Measurements from ENCODE around the gene HMGA1.
A peak's percentile ranks its signal among the peaks of the same experiment; 100 is the strongest.
"Not testable (repeated sequence)": the region's sequence is repeated elsewhere in the genome, so short reads cannot be mapped to it uniquely, and the experiment has no call there.

Gene HMGA1

DNA sequence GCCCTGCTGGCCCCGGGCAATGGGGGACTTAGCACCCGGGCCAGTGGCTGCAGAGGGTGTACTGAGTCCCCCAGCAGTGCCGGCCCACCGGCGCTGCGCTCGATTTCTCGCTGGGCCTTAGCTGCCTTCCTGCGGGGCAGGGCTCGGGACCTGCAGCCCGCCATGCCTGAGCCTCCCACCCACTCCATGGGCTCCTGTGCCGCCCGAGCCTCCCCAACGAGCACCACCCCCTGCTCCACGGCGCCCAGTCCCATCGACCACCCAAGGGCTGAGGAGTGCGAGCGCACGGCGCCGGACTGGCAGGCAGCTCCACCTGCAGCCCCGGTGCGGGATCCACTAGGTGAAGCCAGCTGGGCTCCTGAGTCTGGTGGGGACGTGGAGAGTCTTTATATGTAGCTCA is 32.5 kb downstream of the HMGA1 start:
- not testable (repeated sequence) for DNase-seq

DNA sequence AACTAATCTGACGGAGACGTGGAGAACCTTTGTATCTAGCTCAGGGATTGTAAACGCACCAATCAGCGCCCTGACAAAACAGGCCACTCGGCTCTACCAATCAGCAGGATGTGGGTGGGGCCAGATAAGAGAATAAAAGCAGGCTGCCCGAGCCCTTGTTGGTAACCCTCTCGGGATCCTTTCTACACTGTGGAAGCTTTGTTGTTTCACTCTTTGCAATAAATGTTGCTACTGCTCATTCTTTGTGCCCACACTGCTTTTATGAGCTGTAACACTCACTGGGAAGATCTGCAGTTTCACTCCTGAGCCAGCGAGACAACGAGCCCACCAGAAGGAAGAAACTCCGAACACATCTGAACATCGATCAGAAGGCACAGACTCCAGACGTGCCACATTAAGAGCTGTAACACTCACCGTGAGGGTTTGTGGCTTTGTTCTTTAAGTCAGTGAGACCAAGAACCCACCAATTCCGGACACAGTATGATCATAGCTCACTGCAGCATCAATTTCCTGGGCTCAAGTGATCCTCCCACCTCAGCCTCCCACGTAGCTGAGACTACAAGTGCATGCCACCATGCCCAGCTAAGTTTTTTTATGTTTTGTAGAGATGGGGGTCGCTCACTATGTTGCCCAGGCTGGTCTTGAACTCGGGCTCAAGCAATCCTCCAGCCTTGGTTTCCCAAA is 33.1 kb downstream of the HMGA1 start:
- not testable (repeated sequence) for DNase-seq

DNA sequence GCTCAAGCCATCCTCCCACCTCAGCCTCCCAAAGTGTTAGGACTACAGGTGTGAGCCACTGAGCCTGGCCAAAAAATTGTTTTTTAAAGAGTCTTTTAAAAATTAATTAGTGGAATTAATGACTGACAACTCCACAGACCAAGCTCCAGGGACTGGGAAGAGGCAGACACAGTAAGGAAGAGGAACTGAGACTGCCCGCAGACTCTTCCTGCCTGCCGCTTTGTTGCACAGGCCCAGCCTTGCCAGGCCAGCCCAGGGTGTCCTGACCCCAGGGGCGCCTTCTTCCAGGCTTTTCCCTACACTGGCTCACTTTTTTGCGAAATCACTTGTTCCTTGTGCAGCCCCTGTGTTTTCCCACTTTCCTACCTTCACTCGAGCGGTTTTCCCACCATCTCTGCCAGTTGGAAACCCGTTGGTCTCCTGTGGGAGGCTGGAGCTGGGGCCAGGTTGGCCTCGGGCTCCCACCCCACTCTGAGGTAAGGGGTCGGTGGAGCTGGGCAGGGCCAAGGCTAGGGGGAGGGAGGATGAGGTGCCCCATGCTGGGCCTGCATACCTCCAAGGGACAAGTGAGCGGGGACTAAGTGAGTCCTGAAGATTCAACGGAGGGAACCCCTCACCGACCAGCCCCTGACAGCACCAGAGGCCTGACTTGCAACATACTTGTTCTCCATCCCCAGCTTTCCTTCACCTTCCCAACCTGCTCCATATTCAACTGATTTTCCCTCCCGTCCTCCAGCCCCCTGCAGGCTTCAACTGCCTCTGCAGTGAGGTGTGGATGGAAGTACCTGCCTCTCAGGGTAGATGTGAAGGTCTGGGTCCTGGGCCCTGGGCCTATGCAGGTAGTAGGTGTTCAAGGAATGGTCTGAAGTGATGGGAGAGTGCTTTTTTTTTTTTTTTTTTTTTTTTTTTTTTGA is 35.6 kb downstream of the HMGA1 start:
- DNase-seq = no peak

DNA sequence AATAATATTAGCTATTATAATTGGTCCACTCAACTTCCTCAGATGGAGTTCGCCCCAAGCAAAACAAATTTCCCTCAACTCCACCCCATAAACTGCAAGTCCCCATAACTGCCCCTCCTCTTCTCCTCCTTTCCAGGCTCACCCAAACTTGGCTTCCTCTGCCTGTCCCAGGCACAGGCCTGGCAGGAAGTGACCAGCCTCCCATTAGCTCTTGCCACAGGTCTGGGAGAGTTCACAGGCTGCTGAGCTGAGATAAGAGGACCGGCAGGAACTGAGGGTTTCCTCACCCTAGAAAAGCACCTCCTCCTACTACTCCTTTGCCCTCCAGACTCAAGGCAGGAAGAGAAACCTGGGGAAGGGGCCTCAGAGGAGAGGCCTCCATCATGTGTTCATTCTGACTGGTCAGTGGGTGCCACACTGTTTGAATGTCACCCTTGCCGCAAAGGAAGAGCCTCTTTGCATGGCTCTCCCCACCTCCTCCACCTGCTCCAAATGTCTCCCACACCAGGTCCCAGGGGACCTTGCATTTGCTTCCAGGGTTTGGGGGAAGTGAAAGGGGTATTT is 36.7 kb downstream of the HMGA1 start:
- no peak for DNase-seq

DNA sequence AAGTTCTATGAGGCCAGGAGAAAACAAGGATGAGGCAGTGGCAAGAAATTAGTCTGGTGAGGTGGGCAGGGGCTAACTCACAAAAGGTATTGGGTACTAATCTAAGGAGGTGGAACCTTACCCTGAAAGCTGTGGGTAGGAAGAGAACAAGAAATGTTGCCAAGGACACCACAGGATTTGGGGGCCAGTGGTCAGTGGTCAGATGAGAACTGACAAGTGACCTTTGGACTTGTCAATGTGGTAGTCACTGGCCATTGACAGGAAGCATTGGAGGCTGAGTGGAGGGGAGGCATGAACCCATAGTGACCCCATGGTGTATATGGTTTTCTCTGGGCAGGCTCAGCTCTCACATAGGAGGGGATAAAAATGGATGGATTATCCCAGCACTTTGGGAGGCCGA is 37.5 kb downstream of the HMGA1 start:
- DNase-seq = no peak

DNA sequence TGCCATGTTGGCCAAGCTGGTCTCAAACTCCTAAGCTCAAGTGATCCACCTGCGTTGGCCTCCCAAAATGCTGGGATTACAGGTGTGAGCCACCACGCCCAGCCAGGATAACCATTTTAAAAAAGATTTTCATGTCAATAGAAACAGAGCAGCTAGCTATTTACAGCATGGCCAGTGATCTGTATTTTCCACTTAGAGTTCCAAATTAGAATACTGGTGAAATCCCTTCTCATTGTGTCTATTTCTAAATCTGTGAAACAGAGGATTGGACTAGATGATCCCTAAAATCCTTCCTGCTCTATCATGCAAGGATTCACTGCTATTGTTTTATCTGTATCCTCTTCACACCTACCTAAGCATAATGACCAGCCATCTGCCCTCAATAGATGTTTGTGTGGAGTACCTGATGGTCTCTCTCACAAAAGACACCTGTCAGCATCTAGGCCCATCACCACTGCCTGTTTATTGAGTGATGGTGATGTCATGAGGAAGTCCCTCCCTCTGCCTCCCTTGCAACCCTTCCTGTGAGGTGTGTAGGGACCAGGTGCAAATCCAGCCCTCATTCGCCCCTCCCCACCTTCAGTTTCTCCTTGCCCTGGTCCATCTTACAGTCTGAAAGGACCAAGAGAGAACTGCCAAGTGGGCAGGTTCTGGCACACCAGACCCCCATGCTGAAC is 38.6 kb downstream of the HMGA1 start:
- DNase-seq = no peak

DNA sequence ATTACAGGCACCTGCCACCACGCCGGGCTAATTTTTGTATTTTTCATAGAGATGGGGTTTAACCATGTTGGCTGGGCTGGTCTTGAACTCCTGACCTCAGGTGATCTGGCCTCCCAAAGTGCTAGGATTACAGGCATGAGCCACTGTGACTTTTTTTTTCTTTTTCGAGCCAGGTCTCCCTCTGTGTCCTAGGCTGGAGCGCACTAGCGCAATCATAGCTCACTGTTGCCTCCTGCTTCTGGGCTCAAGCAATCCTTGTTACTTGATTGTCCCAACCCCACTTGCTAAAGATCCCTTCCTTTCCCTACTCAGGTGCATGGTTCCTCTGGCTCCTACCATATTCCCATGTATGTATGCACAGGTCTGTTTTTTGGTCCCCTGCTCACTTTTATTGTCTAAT is 39.5 kb downstream of the HMGA1 start:
- no peak for DNase-seq

DNA sequence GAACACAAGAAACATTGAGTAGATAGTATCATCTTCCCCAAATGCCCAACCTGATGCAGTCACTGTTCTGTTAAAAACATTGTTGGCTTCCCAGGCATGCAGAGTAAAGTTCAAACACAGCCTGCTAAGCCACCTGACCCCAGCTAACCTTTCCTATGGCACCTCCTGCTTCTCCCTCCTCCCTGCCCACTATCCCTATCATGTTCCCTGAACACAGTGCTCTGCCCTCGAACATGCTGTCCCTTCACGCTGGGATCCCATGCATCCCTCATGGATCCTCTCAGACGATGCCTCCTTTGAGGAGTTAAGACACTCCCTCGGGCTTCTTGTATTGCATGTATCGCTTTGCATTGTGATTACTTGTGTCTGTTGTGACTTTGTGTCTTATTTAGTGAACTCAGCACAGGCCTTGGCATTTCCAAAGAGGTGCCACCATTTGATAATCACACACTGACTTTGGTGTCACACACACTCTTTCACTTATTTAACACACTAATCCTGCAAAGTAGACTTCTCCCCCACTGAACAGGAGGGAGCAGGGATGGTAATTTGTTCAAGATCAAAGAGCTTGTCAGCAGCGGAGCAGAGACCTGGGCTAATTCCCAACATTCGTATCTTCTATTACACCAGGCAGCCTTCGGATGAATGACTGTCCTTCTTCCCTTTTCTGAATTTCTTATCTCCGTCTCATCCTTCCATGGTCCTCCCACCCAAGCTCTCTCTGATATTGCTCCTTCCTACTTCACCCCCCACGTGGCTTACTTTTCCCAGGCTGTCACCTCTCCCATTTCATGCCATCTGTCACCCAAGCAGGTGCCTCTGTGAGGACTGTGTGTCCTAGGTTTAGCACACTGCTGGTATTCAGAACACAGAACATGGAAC is 40.4 kb downstream of the HMGA1 start:
- peak; percentile 61 for DNase-seq

DNA sequence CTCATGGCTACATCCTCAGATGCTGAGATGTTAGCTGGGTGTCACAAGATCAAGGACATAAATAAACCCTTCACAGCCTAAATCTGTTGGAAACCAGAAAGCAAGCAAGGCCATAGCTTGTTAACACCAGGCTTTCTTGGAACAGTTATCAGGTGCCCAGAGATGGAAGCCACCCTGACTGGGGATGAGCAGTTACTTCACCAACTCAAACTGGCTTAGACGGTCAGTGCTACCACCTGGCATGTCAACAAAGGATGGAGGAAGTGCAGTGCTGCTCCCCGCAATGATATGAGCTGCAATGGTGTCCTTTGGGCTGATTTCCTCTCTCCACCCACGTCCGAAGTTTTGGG is 41.1 kb downstream of the HMGA1 start:
- no peak for DNase-seq

DNA sequence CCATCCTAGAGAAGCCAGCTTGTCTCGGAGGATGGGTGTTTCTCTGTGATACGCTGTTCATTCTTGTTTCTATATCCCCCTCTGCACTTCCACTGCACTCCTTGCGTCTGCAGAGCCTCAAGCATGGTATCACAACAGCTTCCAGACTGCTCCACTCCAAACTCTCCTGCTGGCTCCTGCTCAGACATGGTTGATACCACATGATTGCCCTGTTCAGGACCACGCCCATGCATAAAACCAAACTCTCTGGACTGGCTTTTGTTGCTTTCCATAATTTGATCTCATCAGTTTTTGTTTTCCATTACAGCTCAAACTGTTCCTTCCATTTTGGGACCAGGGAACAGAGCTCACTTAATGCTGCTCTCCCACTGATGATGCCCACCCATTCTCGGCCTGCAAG is 42.2 kb downstream of the HMGA1 start:
- no peak for DNase-seq

DNA sequence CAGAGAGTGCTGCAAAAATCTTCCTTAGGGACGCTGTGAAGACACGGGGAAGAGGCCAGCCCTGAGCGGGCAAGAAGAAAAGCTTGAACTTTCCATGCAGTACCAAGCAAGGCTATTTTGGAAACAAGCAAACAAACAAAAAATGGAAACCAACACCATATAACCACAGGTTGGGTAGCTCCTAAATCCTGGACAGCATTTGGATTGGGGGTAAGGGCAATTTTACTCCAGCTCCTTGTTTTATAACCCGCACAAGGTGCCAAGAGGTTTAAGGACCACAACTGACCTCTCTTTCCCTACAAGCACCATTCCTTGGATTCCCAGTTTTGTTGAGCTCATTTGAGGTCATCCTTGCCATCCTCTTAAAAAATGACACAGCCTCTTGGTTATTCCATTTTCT is 43.5 kb downstream of the HMGA1 start:
- DNase-seq = no peak

DNA sequence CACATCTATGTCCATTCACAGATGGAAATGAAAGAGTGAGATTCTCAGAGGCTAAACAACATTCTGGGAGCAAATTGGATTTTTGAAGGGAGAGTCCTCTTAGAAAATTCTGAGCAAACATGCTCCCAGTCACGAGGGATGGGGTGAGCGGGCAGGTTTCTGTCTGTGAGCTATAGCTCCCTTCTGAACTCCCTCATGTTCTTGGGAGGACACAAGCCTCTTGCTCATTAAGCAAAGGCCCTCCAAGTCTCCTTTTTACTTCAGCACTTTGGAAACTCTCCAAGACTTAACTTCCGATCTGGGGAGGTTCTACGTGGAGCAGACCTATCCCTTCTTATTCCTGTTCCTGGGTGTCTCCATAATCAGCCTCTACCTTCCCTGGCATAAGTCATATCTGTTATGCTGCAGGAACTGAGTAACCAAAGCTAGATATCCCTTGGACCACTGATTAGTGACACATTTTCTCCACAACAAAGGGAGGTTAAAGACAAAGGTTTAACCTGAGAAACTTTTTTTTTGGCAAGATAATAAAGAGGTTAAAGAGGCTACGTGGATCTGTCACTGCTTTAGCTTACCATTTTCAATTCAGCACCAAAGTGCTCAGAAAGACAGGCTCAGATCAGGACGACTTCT is 45.1 kb downstream of the HMGA1 start:
- no peak for DNase-seq

DNA sequence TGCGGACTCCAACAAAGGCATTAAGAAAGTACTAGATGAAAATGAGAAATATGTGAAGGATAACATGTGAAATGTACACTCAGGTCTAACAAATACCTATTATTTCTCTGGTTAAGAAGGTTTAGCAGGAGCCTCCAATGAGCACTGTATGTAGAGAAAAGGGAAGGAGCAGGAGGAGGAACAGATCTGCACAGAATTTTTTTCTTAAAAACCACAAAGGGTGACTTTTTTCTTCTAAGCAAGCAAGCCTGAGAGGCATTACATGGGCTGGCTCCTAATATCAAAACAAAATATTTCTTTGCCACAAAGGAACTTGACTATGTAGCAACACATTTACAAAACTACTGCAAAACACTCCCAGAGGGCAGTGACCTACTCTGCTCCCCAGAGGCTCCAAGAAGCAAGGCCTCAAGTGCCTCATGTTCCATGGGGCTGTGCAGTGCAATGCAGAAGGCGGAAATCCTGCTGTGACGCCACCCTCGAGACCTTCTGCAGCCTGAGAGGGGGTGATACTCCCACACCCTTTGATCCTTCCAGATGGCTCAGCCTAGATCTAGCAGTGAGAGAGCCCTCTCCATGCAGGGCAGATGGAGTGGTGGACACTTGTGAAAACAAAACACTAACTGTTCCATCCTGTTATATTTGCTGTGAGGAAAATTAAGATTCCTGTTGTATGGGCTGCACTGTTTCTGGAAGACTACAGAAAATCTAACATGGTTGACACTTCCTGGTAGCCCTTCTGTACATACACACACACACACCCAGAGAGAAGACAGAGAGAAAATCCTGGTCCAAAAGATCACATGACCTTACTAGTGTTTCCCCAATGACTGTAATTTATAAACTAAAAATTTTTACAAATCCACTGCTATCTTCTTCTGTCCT is 48.1 kb downstream of the HMGA1 start:
- no peak for DNase-seq

DNA sequence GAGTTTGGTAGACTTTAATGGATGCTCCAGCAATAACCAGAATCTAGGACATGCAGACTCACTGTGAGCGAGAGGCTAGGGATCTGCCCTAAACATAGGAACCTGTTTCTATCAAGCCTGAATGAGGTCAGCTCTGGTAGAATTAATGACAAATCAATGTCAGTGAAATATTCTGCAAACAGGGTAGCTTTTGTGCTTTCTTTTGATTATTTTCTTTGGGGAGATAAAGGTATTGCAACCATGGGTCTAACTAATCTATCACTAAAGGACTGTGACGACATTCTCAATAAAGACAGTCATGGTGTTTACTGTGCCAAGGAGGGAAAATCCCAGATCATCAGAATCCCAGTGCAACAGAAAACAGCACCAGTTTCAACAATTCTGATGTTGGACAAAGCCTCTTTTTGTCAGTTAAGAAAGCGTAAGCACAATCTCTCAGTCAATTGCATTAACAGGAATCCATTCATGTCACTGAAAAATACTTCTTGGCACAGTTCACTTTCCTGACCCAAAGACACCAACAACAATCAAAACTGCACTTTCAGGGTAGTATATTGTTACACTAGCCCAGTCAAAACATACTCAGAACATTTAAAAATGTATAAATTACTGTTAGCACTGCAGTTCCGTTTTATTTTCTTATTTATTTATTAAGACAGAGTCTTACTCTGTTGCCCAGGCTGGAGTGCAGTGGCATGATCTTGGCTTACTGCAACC is 48.9 kb downstream of the HMGA1 start:
- DNase-seq = no peak

DNA sequence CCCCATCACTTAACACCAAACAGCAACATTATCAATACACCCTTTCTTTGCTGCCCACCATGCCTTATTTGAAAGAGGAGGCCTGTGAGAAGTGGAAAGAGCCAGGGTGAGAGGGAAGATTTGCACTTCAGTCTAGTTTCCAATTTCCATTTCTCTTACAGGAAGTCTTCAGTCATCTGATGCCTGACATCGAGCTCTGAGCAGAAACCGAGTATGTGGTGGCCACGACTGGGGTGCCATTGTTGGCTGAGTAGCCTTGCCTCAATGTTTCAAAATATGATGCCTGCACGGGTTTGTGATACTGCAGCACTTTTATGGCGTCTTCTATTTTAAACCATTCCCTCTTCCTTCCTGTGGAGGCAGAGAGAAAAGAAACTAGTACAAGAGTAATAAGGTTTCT is 51.9 kb downstream of the HMGA1 start:
- no peak for DNase-seq

DNA sequence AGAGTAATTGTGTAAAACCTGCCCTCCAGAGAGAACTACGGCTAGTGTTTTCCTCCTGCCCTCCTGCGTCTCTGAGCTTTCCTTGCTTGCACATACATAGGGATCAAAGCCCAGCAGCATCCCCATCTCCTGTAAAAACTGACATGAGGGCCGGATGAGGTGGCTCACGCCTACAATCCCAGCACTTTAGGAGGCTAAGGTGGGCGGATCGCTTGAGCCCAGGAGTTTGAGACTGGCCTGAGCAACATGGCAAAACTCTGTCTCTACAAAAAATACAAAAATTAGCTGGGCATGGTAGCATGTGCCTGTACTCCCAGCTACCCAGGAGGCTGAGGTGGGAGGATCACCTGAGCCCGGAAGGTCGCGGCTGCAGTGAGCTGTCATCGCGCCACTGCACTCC is 52.5 kb downstream of the HMGA1 start:
- no peak for DNase-seq

DNA sequence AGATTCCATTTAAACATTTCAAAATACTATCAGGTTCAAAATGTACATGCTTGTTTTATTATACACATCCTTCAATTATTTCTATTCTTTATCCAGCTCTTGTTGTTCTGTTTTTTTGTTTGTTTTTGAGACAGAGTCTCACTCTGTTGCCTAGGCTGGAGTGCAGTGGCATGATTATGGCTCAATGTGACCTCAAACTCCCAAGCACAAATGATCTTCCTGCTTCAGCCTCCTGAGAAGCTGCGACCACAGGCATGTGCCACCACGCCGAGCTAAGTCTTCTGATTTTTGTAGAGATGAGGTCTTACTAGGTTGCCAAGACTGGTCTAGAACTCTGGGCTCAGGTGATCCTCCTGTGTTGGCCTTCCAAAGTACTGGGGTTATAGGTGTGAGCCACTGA is 56.3 kb downstream of the HMGA1 start:
- DNase-seq = no peak

DNA sequence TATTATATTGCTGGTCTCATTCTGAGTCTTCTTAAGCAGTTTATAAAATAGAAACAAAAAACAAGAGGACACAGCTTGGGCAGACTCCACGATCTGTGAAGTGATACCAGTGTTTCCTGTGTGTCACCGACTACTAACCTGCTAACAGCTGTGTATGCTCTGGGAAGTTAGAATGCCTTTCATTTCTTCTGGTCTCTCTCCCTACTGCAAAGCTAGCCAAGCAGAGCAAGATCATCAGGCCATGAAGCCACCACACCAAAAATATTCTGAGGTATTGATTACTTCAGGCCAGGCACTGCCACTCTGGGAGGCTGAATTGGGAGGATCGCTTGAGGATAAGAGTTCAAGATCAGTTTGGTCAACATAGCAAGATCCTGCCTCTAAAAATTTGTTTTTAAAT is 59.0 kb downstream of the HMGA1 start:
- DNase-seq = no peak
